GM19397 (cell line): ENCODE measurements around the gene NEK11.

ENCODE experiments used
- ATAC-seq: cut with Tn5 transposase; IDR thresholded peaks from one replicate; pipeline ENCODE4 v1.9.1; 2021; ENCODE audit warnings: mild to moderate bottlenecking, moderate library complexity; ENCODE audit not compliant: unreplicated experiment

Gene NEK11

DNA sequence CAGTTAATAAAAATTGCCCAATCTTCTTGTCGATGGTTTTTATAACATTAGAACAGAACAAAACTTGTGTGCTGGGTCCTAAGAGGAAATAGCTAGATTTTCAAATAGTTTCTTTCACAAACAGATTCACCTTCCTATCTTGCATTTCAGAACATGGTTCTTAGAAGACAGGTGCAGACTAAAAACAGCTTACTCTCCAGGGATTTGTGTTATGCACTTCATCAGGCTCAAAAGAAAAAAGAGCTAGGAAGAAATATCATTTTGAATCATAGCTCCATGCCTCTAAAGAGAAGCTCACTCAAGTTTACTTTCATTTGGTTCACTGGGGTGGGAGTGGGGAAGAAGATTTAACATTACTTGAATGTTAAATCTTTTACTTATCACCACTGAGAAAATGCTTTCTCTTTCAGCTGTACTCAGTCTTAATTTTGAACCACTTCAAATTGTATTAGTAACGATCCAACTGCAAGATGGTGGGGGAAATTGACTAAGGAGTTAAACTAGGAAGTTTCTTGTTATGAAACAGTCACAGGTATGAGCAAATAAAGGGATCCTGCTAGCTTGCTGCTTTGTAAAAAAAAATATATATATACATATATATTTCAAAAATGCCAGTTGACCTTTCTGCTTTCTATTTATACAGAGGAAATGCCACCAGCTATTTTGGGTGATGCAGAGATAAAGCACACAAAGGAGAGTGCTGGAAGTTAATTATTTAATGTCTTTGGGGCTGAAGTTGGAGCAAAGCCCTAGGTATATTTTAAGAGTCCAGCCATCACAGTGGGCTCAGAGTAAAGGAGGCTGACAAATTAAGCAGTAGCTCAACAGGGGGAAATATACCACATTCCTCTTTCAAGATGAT lies 326.6 kb downstream of the NEK11 start:
- ATAC-seq, result no peak

DNA sequence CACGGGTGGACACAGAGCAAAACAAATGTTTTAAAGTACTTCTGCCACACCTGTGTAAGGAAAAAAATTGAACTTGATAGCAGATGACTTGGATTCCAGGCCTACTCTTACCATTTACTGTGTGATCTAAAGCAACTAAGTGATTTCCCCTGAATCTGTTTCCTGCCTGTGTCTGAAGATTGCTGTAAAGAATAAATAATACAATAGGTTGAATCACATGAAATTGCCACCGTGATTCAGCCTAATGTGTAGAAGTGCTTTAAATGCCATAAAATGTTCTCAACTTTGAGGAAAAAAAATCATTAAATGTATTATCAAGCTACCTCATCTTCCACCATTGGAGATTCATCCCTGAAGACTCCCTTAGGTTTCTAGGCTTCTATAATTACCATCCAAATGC lies 327.3 kb downstream of the NEK11 start:
- no peak for ATAC-seq

- no peak for ATAC-seq
Measured at GRCh38 chr3:131356006-131356595, 329.4 kb downstream of the NEK11 start.

- no peak for ATAC-seq
Measured at GRCh38 chr3:131357275-131357674, 330.6 kb downstream of the NEK11 start.

GRCh38 chr3:131360191-131360755 lies 333.6 kb downstream of the NEK11 start:
- no peak for ATAC-seq

DNA sequence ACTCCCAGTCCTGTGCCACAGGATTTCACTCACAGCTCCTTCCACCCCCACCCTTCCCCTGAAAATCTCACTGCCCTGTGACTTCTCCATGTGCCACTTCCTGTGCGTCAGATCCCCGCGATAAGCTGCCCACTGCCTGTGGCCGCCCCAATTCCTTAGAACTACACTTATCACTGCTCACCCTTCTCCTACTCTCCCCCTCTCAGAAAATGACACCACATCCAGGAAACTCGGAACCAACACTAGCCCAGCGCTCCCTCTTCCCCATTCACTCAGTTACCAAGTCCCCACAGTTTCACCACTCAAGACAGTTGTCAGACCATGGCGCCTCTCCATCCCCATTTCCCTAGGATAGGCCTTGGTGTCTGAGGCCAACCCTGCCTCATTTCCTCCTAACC lies 334.4 kb downstream of the NEK11 start:
- peak; percentile 3 for ATAC-seq

DNA sequence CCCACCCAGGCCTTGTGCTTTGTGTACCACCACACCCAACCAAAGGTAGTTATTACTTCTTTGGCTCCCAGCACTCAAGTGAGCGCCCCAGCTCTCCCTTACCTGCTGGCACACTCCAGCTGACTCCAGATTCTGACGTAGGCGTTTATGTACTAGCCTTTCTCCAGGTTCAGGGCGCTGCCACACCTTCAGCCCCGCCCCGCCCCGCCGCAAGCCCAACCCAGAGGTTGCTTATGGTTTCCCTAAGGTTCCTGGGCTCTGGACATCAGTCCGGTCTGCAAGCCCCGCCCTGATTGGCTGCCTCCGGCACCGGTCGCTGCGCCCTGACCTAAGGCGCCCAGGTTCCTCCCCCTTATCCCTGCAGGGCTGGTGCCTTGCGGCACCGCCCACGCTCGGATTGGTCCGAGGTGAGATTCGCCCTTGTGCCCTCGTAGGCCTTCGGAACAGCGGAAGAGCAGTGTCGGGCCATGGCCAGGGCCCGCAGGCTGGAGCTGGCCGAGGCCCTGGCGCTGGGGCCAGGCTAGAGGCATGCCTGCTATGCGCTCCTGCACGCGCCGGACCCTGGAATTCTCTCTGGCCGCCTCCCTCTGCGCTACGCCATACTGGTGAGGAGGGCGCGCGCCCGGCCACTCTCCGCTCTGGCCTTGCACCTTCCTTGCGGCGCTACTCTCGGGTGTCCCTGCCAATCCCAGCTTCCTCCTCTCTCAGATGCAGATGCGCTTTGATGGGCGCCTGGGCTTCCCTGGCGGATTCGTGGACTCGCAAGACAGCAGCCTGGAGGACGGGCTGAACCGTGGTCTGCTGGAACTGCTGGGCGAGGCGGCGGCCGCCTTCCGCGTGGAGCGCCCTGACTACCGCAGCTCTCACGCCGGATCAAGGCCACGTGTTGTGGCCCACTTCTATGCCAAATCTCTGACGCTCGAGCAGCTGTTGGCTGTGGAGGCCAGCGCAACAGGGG lies 335.1 kb downstream of the NEK11 start:
- peak; percentile 93 for ATAC-seq

DNA sequence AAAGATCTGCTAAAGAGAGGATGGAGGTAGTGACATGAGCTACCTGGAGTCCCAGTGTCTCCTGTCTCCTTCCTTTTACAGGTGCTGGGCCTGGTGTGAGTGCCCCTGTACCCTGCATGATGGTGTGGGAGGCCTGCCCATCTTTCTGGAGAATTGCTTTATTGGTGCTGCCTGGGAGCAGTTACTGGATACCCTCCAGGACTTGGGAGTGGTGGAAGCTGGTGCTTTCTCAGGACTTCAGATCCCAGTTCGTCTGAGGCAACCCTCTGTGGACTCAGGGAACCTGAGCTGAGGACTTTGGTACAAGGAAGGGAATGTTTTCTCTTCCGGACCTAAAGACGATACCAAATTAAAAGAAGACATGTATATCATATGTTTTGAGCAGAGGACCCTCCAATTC lies 336.6 kb downstream of the NEK11 start:
- no peak for ATAC-seq

DNA sequence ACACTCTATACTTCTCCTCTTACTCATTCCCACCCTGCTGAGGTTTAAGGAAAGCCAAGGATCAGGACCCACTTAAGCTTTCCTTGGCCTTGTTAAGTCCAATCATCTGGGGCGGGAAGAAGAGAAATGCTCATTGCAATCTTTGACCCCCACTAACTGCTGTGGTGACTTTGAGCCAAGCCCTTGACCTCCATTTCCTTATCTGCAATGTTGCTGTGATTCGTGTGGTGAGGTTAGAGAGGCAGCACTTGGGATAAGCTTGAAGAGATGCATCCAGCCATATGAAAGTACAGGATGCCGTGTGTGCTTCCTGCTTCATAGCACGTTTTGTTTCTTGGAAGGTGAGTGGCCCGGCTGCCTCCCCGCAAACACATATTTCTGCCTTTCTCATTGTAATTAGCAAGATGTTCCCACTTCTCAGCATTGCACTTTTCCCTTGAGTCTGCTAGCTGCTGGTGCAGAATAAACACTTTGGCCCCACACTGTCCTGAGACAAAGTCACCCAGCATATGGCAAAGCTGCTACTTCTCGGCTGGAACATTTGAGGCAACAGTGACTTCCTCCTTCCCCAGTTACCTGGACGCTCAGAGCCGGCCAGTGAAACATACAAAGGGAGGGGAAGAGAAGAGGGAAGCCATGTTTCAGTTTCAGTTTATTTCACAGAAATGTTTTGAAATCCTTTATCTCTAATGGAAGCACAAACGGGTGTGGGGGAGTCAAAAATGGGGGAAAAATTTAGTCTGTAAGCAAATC lies 344.4 kb downstream of the NEK11 start:
- ATAC-seq, result no peak

DNA sequence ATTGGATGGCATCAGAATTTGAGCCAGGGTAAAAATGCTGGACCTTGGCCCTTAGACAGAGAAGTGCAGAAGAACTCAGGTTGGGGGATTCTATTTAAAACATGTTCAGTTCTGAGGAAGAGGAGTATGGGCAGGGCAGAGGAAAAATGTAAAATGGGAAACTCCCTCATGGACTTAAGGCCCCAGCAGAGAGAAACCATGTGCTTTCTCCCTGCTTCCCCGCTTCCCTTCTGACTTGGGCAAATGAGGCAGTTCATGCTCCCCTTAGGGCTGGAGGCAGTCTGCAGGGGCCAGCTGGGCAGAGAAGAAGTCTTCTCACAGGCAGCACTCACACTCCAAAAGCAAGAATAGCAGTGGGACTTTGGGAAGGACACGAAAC lies 345.0 kb downstream of the NEK11 start:
- no peak for ATAC-seq

GRCh38 chr3:131374741-131375140 lies 348.1 kb downstream of the NEK11 start:
- ATAC-seq, result no peak

DNA sequence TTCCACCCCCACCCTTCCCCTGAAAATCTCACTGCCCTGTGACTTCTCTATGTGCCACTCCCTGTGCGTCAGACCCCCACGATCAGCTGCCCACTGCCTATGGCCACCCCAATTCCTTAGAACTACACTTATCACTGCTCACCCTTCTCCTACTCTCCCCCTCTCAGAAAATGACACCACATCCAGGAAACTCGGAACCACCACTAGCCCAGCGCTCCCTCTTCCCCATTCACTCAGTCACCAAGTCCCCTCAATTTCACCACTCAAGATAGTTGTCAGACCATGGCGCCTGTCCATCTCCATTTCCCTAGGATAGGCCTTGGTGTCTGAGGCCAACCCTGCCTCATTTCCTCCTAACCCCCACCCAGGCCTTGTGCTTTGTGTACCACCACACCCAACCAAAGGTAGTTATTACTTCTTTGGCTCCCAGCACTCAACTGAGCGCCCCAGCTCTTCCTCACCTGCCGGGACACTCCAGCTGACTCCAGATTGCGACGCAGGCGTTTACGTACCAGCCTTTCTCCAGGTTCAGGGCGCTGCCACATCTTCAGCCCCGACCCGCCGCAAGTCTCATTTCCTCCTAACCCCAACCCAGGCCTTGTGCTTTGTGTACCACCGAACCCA lies 354.3 kb downstream of the NEK11 start:
- ATAC-seq, result peak; percentile 17

DNA sequence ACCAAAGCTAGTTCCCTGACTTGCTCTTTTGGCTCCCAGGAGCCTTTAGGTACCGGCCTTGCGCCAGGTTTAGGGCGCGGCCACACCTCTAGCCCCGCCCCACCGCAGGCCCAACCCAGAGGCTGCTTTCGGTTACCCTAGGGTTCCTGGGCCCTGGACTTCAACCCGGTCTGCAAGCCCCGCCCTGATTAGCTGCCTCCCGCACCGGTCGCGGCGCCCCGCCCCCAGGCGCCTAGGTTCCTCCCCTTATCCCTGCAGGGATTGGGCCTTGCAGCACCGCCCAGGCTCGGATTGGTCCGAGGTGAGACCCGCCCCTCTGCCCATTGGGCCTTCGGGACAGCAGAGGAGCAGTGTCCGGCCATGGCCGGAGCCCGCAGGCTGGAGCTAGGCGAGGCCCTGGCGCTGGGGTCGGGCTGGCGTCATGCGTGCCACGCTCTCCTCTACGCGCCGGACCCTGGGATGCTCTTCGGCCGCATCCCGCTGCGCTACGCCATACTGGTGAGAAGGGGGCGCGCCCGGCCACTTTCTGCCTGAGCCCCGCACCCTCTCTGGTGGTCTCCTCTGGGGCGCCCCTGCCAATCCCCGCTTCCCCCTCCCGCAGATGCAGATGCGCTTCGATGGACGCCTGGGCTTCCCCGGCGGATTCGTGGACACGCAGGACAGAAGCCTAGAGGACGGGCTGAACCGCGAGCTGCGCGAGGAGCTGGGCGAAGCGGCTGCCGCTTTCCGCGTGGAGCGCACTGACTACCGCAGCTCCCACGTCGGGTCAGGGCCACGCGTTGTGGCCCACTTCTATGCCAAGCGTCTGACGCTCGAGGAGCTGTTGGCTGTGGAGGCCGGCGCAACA lies 355.0 kb downstream of the NEK11 start, which contains the start of gene NUDT16:
TSS of gene NUDT16 (plus strand) at position 330 of the 847 bp plus-strand sequence. CDS start at position 361, 31 bp downstream.
- ATAC-seq, result peak; percentile 99

DNA sequence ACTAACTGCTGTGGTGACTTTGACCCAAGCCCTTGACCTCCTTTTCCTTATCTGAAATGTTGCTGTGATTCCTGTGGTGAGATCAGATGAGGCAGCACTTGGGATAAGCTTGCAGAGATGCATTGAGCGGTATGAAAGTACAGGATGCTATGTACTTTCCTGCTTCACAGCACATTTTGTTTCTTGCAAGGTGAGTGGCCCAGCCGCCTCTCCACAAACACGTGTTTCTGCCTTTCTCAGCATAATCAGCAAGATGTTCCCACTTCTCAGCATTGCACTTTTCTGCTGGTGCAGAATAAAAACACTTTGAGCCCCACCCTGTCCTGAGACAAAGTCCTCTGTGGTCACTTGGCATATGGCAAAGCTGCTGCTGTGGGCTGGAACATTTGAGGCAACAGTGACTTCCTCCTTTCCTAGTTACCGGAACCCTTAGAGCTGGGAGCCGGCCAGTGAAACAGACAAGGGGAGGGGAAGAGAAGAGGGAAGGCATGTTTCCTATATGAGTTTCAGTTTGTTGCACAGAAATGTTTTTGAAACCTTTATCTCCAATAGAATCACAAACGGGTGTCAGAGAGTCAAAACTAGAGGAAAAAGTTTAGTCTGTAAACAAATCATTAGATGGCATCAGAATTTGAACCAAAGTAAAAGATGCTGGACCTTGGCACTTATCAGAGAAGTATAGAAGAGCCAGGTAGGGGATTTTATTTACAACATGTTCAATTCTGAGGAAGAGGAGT lies 359.9 kb downstream of the NEK11 start:
- ATAC-seq, result no peak

DNA sequence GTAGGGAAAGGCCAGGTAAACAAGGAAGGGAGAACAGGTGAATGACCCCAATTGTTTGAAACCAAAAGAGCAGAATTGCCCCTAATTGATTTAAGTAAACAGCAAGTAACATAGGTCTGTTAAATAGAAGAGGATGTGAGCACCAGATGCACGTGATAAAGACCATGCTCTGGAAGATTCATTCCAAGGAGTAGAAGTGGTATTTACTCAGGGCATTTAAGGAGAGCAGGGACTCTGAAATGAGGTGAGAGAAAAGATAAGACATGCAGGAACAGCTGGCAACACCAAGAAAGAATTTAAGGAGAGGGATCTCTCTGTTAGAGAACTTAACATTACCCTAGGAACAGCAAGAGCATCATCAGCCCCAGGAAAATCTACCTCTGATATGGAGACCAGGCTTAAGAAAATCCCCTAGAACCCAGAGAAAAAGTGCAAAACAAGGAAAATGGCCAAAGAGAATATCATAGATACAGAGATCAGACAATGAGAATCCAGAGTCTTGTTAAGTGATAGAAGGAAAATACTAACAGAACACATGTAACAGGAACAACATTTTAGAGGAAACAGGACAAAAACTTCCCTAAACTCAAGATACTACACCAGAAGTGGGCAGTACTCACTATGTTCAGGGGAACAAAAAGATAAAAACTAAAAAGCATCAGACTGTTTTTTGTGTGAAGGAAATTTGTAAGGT lies 361.3 kb downstream of the NEK11 start:
- ATAC-seq, result no peak

GRCh38 chr3:131388490-131388799 lies 361.8 kb downstream of the NEK11 start:
- ATAC-seq, result no peak

DNA sequence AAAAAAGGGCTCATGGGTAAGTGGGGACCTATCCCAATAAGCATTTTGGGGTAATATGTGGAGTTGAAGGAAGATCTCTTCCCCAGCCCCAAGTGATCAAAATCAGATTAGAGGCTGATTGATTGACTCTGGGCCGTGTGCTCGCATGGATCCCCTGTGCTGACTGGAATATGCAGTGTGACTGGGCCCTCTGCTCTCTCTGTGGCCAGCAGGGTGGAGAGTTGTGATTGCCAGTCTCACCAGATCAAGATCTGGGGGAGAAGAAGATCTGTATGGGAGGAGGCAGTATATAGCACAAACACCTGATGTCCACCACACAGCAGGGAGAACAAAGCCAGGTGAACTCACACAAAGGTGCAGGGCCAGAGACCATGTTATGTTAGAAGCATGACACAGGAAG lies 363.7 kb downstream of the NEK11 start:
- no peak for ATAC-seq

DNA sequence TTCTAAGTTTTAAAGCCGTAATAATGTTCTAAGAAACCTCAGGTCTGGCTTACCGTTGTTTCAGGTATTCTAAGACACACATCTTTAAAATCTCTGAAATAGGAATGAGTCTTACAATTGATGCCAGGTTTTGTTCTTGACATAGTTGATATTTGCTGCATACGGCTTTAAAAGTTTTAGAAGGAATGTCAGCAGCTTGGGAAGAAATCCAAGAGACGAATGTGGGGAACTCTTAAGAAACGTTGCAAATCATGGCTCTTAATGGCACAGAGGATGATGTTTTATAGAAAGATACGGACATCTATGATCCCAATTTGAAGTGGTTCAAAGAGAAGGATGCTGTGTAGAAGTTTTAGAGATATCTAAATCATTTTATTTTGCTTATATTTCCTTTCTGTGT lies 366.4 kb downstream of the NEK11 start:
- ATAC-seq, result no peak
